ENCODE results near the gene YWHAG.

Gene YWHAG

DNA sequence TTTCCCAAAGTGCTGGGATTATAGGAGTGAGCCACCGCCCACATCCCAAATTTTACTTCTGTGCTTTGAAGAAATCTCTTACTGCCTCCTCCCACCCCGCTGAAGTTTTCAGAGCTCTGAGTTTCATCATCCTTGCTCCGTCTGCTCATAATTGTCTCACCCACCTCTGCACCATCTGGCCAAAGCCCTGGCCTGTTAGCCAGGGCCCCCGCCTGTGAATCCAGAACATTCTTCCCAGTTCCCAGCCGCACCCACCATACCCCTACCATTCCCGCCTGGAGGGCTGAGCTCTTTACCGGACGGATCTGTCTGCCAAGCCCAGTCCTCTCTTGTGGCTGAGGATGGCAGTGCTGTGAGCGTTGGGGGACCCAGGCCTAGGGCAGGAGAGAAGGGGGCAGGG lies 36.2 kb upstream of the YWHAG start:
- H3F3A ChIP-seq (ENCODE audit: low read depth), result no peaks in the 10 kb centered on the region
- no peaks in the 10 kb centered on the region for H3K36me3 ChIP-seq (ENCODE audit: insufficient read depth, low read length)
- H3K4me3 ChIP-seq (ENCODE audit: low read length, poor library complexity, severe bottlenecking), result no peak overlapping the region
- H3K9me3 ChIP-seq (ENCODE audit: insufficient read depth, low read depth, low read length), result no peaks in the 10 kb centered on the region
- H3K79me2 ChIP-seq (ENCODE audit: insufficient read depth, low read length), result no peaks in the 10 kb centered on the region
- H3K4me2 ChIP-seq (ENCODE audit: low read depth, low read length, poor library complexity, severe bottlenecking), result no peak overlapping the region
- H2AFZ ChIP-seq (ENCODE audit: low read length), result no peak overlapping the region
- no peak overlapping the region for H3K9ac ChIP-seq (ENCODE audit: low read depth, low read length, poor library complexity, severe bottlenecking)
- H4K20me1 ChIP-seq (ENCODE audit: insufficient read depth, low read length, poor library complexity, severe bottlenecking), result no peaks in the 10 kb centered on the region
- H3K27me3 ChIP-seq (ENCODE audit: insufficient read depth, low read length, poor library complexity, severe bottlenecking), result no peaks in the 10 kb centered on the region
- peaks cover 9% of the 10 kb centered on the region for H3K4me1 ChIP-seq (ENCODE audit: insufficient read depth, low read length, poor library complexity, severe bottlenecking)
- no peak for TF ChIP-seq EZH2phosphoT487 (IDR thresholded peaks at IDR 0.05; ENCODE audit: borderline replicate concordance)
- TF ChIP-seq, protein P1, sequence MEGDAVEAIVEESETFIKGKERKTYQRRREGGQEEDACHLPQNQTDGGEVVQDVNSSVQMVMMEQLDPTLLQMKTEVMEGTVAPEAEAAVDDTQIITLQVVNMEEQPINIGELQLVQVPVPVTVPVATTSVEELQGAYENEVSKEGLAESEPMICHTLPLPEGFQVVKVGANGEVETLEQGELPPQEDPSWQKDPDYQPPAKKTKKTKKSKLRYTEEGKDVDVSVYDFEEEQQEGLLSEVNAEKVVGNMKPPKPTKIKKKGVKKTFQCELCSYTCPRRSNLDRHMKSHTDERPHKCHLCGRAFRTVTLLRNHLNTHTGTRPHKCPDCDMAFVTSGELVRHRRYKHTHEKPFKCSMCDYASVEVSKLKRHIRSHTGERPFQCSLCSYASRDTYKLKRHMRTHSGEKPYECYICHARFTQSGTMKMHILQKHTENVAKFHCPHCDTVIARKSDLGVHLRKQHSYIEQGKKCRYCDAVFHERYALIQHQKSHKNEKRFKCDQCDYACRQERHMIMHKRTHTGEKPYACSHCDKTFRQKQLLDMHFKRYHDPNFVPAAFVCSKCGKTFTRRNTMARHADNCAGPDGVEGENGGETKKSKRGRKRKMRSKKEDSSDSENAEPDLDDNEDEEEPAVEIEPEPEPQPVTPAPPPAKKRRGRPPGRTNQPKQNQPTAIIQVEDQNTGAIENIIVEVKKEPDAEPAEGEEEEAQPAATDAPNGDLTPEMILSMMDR (conservative IDR thresholded peaks at IDR 0.05; ENCODE audit: low read length), result no peak
- no peaks in the 10 kb centered on the region for H3K9me2 ChIP-seq (replicated peaks; ENCODE audit: low read depth, low read length)

DNA sequence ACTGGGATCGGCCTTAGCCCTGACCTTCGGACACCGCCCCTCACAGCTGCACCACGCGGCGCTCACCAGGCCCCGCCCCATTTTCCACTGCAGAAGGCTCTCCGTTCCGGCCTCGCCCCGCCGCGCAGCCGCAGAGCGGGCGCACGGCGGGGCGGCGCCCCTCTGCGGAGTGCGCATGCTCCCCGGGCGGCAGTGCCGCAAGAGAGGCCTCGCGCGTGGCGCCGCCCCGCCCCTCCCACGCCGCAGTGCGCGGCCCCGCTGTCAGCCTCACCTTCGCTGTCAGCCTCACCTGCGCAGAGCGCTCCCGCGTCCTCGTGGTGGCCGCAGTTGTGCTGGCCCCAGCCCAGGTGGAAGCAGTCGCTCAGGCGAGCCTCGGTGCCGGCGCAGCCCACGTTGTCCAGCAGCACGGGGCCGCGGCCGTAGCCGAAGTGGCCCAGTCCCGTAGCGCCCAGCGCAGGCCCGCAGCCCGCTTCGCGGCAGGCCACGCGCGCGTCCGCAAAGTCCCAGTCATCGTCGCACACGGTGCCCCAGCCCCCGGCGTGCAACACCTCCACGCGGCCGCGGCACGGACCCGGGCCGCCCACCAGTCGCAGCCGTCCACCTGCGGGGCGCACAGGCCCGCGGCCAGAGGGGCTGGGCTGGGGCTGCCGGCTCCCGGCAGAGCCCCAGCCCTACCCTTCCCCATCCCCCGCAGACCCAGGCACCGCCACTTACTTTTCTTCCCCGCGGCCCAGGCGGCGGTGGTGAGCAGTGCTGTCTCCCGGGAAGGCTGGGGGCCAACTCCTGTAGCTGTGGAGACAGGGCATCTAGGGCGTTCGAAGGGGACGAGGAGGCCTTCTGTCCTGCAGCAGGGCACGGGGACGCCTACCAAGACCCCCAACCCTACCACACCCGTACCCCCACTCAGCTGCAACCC lies 34.6 kb upstream of the YWHAG start:
- Histone ChIP-seq H3K9ac (ENCODE audit: low read depth, low read length, poor library complexity, severe bottlenecking) (peak overlapping the region; percentile 66), H3K36me3 (ENCODE audit: insufficient read depth, low read length) (no peaks in the 10 kb centered on the region), H3K4me2 (ENCODE audit: low read depth, low read length, poor library complexity, severe bottlenecking) (peak overlapping the region; percentile 83), H3K9me3 (ENCODE audit: insufficient read depth, low read depth, low read length) (no peaks in the 10 kb centered on the region), H3K4me1 (ENCODE audit: insufficient read depth, low read length, poor library complexity, severe bottlenecking) (peaks cover 16% of the 10 kb centered on the region), H3K79me2 (ENCODE audit: insufficient read depth, low read length) (no peaks in the 10 kb centered on the region), H3F3A (ENCODE audit: low read depth) (no peaks in the 10 kb centered on the region), H2AFZ (ENCODE audit: low read length) (peak overlapping the region; percentile 96), H3K9me2 (replicated peaks; ENCODE audit: low read depth, low read length) (no peaks in the 10 kb centered on the region), H4K20me1 (ENCODE audit: insufficient read depth, low read length, poor library complexity, severe bottlenecking) (no peaks in the 10 kb centered on the region), H3K27me3 (ENCODE audit: insufficient read depth, low read length, poor library complexity, severe bottlenecking) (no peaks in the 10 kb centered on the region), H3K4me3 (ENCODE audit: low read length, poor library complexity, severe bottlenecking) (peak overlapping the region; percentile 83)
- TF ChIP-seq, protein P1 (conservative IDR thresholded peaks at IDR 0.05; ENCODE audit: low read length), result no peak
- no peak for TF ChIP-seq EZH2phosphoT487 (IDR thresholded peaks at IDR 0.05; ENCODE audit: borderline replicate concordance)

DNA sequence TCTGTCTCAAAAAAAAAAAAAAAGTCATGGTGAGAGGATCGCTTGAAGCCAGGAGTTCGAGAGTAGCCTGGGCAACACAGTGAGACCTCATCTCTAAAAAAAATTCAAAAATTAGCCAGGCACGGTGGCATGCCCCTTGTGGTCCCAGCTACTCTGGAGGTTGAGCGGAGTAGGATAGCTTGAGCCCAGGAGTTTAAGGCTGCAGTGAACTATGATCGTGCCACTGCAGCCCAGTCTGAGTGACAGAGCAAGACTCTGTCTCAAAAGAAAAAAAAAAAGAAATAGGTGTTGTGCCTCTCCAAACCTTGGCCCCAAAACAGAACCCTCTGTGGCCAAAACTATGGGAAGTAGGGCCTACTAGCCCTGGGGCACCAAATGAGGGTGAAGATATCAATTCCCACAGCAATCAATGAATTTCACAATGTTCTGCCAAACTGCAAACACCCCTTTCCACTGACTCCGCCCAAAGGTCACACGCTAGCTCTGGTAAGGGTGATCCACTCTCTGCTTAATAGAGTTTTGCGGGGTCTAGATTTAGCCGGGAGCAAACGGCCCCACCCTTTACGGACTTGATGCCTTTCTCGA lies 33.8 kb upstream of the YWHAG start:
- Histone ChIP-seq H3K27me3 (ENCODE audit: insufficient read depth, low read length, poor library complexity, severe bottlenecking) (no peaks in the 10 kb centered on the region), H3K9me2 (replicated peaks; ENCODE audit: low read depth, low read length) (no peaks in the 10 kb centered on the region), H2AFZ (ENCODE audit: low read length) (peak overlapping the region; percentile 96), H3K4me1 (ENCODE audit: insufficient read depth, low read length, poor library complexity, severe bottlenecking) (peaks cover 16% of the 10 kb centered on the region), H3K4me2 (ENCODE audit: low read depth, low read length, poor library complexity, severe bottlenecking) (peak overlapping the region; percentile 83), H4K20me1 (ENCODE audit: insufficient read depth, low read length, poor library complexity, severe bottlenecking) (no peaks in the 10 kb centered on the region), H3K36me3 (ENCODE audit: insufficient read depth, low read length) (no peaks in the 10 kb centered on the region), H3K9ac (ENCODE audit: low read depth, low read length, poor library complexity, severe bottlenecking) (peak overlapping the region; percentile 64), H3K9me3 (ENCODE audit: insufficient read depth, low read depth, low read length) (no peaks in the 10 kb centered on the region), H3F3A (ENCODE audit: low read depth) (no peaks in the 10 kb centered on the region), H3K79me2 (ENCODE audit: insufficient read depth, low read length) (no peaks in the 10 kb centered on the region), H3K4me3 (ENCODE audit: low read length, poor library complexity, severe bottlenecking) (peak overlapping the region; percentile 83)
- TF ChIP-seq, protein P1 (conservative IDR thresholded peaks at IDR 0.05; ENCODE audit: low read length), result no peak
- no peak for TF ChIP-seq EZH2phosphoT487 (IDR thresholded peaks at IDR 0.05; ENCODE audit: borderline replicate concordance)
